ENCODE data around the gene DBH.

DBH gene

DNA sequence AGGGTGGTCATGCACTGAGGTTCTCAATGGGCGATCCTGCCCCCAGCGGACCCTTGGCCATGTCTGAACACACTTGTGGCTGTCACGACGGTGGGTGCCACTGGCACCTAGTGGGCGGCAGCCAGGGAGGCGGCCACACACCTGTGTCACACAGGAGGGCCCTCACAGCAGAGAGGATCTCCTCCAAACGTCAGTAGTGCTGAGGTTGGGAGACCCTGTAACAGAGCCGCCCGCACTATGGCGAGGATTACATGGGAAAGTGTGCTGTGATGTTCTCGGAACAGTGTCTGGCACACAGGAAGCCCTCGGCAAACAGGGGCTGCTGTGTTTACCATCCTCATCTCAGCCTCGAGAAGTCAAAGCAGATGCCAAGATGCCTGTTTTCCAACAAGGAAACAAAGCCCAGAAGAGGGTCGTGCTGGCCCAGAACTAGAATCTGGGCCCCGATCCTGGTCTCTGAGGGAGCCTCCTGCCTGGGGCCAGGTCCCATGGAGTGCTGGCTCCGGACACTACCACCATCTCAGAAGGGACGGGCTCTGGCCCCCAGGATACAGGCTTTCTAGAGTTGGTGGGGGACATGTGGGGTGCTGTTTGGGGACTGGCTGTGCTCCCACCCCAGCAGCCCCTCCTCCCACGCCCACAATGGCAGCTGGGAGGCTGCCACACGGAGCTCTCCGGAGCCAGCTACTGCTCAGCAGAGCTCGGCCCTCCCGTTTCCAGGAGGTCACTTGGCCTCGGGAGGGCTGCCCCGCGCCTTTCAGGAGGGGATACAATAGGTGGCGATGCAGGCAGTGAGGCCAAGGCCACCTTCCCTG, 48.2 kb downstream of the DBH start:
- no peak for DNase-seq (ENCODE audit: low read depth, low spot score)

DNA sequence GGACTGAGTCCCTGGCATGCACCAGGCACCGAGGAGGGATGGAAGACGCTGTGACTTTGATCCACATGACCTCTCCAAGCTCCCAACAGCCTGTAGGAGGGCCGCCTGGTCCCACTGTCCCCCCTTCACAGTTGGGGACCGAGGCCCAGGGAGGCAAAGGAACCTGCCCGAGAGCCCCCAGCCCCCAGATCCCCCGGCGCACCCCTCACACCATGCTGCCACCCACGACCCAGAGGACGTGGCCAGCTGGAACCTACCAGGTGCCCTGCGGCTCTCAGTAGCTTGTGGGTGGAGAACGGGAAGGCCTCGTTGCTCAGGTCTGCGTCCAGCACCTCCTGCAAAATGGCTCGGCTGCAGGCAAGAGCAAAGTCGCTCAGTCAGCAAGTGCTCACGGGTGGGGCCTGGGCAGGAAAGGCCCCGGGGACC, 48.8 kb downstream of the DBH start:
- no peak for DNase-seq (ENCODE audit: low read depth, low spot score)

GRCh38 chr9:133685653-133686609, 49.8 kb downstream of the DBH start:
- no peak for DNase-seq (ENCODE audit: low read depth, low spot score)

GRCh38 chr9:133686642-133687575, 50.7 kb downstream of the DBH start:
- no peak for DNase-seq (ENCODE audit: low read depth, low spot score)

DNA sequence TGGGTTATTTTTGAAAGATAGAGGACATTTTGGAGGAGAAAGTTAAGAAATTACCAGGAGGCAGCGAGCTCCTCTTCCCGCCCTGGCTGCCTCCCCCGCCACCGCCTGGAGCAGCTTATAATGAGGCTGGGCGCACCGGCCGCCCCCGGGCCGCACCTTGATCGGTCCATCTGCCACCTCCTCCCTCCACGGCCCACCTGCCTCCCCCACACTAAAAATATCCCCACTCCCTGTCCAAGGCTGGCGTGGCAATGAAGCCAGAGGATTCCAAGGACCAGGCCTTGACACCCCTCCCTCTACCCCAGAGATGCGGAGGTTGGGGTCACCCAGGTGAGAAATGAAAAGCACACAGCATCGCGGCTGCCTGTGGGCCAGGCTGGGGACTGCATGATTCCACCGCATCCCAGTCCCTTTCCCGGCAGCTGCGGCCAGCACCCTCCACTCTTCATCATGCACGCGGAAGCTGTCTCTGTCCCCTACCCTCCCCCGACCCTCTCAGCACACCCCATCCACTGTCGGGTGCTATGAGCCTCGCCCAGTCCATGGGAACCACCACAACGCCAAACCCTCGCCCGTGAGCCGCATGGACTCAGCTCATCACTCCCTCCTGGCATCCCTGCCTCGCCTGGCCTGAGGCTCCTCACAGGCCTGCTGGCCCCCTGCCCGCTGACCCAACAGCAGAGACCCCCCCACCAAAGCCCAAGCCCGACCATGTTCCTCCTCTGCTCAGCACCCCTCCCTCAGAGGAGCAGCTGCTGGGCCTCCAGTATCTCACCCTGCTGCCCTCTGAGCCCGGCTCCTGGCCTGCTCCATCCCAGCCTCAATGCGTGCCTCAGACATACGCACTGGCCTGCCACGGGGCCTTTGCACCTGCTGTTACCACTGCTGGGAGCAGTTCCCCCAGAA, 51.9 kb downstream of the DBH start:
- DNase-seq (ENCODE audit: low read depth, low spot score), result no peak

- DNase-seq (ENCODE audit: low read depth, low spot score), result no peak
Observed at GRCh38 chr9:133689151-133689763, 53.1 kb downstream of the DBH start.

GRCh38 chr9:133690081-133690561, 54.0 kb downstream of the DBH start:
- DNase-seq (ENCODE audit: low read depth, low spot score), result no peak

- DNase-seq (ENCODE audit: low read depth, low spot score), result no peak
Observed at GRCh38 chr9:133691191-133691590, 55.0 kb downstream of the DBH start.

GRCh38 chr9:133691626-133692363, 55.6 kb downstream of the DBH start:
- DNase-seq (ENCODE audit: low read depth, low spot score), result no peak

DNA sequence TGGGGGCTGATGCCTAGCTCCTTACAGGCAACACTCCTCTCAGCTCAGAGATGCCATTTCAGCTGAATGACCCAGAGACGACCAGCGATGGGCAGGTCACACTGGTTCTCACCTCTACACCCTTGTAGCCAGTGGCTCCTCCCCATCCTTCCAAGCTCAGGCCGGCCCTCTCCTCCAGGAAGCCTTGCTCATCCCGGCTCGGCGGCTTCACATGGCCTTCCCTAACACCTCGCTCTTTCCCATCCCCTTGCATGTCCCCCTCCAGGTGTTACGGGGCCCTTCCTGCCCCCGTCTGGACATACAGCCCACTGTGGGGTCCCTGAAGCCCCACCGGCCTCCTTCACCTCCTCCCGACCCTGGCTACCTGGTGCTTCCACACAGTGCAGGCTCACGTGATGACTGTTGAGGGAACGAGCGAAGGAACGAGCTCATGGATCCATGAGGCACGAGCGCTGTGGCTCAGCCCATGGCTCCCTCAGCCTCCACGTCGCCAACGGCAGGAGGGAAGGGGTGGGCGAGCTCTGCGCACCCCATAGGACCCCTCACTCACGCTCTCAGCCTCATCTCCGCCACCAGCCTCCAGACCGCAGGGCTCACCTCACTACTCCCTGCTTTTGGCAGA, 56.3 kb downstream of the DBH start:
- no peak for DNase-seq (ENCODE audit: low read depth, low spot score)

GRCh38 chr9:133693116-133693515, 57.0 kb downstream of the DBH start:
- no peak for DNase-seq (ENCODE audit: low read depth, low spot score)

- no peak for DNase-seq (ENCODE audit: low read depth, low spot score)
Observed at GRCh38 chr9:133693703-133694529, 57.8 kb downstream of the DBH start.

DNA sequence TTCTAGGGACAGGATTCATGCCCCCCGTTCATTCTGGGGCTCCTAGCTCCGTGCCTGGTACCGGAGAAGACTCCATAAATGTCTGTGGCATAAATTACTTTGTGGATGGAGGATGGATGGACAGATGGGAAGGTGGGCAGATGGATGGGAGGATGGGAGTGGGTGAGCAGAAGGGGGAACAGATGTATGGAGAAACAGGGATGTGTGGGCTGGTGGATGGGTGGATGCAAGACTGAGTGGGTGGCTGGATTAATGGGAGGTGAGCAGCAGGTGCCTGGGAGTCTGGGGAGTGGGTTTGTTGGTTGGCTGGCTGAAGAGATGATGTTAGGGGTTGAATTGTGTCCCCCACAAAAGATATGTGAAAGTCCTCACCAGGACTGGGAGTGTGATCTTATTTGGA, 58.5 kb downstream of the DBH start:
- no peak for DNase-seq (ENCODE audit: low read depth, low spot score)

GRCh38 chr9:133696071-133696472, 59.9 kb downstream of the DBH start:
- no peak for DNase-seq (ENCODE audit: low read depth, low spot score)

- no peak for DNase-seq (ENCODE audit: low read depth, low spot score)
Observed at GRCh38 chr9:133699546-133699945, 63.4 kb downstream of the DBH start.

GRCh38 chr9:133700819-133701320, 64.7 kb downstream of the DBH start:
- DNase-seq (ENCODE audit: low read depth, low spot score), result no peak

GRCh38 chr9:133701321-133701980, 65.3 kb downstream of the DBH start:
- DNase-seq (ENCODE audit: low read depth, low spot score), result no peak

All from brain pericyte (primary cell).